ENCODE measurements around the gene TMEM168.

DNA sequence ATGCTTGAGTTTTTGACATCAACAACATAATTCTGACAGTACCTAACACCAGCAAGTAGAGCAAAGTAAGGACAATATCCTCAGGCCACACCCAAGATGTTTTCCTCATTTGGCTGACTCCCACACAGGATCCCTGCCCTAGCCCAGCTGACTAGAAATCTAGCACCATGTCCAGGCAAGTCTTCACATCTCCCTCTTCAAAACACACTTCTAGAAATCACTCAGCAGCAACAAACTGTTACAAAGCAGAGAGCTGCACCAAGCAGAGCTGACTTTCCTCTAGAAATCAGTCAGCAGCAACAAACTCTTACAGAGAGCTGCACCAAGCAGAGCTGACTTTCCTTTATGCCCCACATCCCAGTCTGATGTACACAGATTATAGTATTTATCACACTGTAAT is 7.7 kb downstream of the TMEM168 start:
- TF ChIP-seq, protein P1, sequence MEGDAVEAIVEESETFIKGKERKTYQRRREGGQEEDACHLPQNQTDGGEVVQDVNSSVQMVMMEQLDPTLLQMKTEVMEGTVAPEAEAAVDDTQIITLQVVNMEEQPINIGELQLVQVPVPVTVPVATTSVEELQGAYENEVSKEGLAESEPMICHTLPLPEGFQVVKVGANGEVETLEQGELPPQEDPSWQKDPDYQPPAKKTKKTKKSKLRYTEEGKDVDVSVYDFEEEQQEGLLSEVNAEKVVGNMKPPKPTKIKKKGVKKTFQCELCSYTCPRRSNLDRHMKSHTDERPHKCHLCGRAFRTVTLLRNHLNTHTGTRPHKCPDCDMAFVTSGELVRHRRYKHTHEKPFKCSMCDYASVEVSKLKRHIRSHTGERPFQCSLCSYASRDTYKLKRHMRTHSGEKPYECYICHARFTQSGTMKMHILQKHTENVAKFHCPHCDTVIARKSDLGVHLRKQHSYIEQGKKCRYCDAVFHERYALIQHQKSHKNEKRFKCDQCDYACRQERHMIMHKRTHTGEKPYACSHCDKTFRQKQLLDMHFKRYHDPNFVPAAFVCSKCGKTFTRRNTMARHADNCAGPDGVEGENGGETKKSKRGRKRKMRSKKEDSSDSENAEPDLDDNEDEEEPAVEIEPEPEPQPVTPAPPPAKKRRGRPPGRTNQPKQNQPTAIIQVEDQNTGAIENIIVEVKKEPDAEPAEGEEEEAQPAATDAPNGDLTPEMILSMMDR (IDR thresholded peaks at IDR 0.05): no peak
- no peak for TF ChIP-seq POLR2A (IDR thresholded peaks at IDR 0.05; ENCODE audit: low read depth)
- no peak for TF ChIP-seq EP300 (IDR thresholded peaks at IDR 0.05)
- TF ChIP-seq POLR2AphosphoS5 (IDR thresholded peaks at IDR 0.05): no peak
